ENCODE data around the gene MCM10.

MCM10 gene

GRCh38 chr10:13160934-13161856 lies at the start of gene MCM10:
Gene MCM10 (plus strand): TSS chr10:13161558. CDS start chr10:13164203, 2,645 bp downstream.
- Histone ChIP-seq H3K27me3 (no peaks in the 10 kb centered on the region), H3K27ac (no peak within 1 kb of the TSS), H3K4me3 (peak within 1 kb of the TSS; percentile 37 to 48), H3K4me1 (peaks cover 4 to 15% (median 8%) of the 10 kb centered on the region in 4 donors), H3K36me3 (no peaks in the 10 kb centered on the region), H3K9me3 (no peaks in the 10 kb centered on the region)
- TF ChIP-seq CTCF (IDR thresholded peaks at IDR 0.05) = peak; percentile 70 to 94
- intact Hi-C loops (cut with DNase I; ENCODE audit: low total_unique reads) = loop anchor here (5.0 kb wide), 1 partner anchor 141 kb away; the partner anchor contains the start of gene PHYH
- peak; percentile 98 to 99 for DNase-seq

- intact Hi-C loops (cut with DNase I; ENCODE audit: low total_unique reads) = no loop called here
- no peak overlapping the region for H3K27ac ChIP-seq
- no peaks in the 10 kb centered on the region for H3K9me3 ChIP-seq
- H3K4me3 ChIP-seq = no peak overlapping the region
- peaks cover 0 to 3% (median 0%) of the 10 kb centered on the region in 4 donors for H3K4me1 ChIP-seq
- no peaks in the 10 kb centered on the region for H3K27me3 ChIP-seq
- no peak for DNase-seq
- no peak for TF ChIP-seq CTCF (IDR thresholded peaks at IDR 0.05)
- peaks cover 81 to 87% (median 86%) of the 10 kb centered on the region in 3 donors for H3K36me3 ChIP-seq
Measured at GRCh38 chr10:13113544-13113943, 47.8 kb upstream of the MCM10 start.

- H3K4me1 ChIP-seq = peaks cover 0 to 6% (median 0%) of the 10 kb centered on the region in 4 donors
- no peaks in the 10 kb centered on the region for H3K27me3 ChIP-seq
- no peak for TF ChIP-seq CTCF (IDR thresholded peaks at IDR 0.05)
- H3K27ac ChIP-seq = no peak overlapping the region
- no peaks in the 10 kb centered on the region for H3K9me3 ChIP-seq
- no peak overlapping the region for H3K4me3 ChIP-seq
- intact Hi-C loops (cut with DNase I; ENCODE audit: low total_unique reads) = no loop called here
- peaks cover 80 to 86% (median 85%) of the 10 kb centered on the region in 3 donors for H3K36me3 ChIP-seq
- no peak for DNase-seq
Measured at GRCh38 chr10:13115832-13116803, 45.2 kb upstream of the MCM10 start.

GRCh38 chr10:13117841-13118783 lies 43.2 kb upstream of the MCM10 start:
- no peak overlapping the region for H3K4me3 ChIP-seq
- peaks cover 84 to 85% (median 85%) of the 10 kb centered on the region in 3 donors for H3K36me3 ChIP-seq
- no peaks in the 10 kb centered on the region for H3K9me3 ChIP-seq
- intact Hi-C loops (cut with DNase I; ENCODE audit: low total_unique reads) = no loop called here
- no peak for DNase-seq
- H3K27ac ChIP-seq = peak overlapping the region in 1 of 2 donors; percentile 4
- H3K27me3 ChIP-seq = no peaks in the 10 kb centered on the region
- no peak for TF ChIP-seq CTCF (IDR thresholded peaks at IDR 0.05)
- H3K4me1 ChIP-seq = peaks cover 0 to 6% (median 0%) of the 10 kb centered on the region in 4 donors
